ENCODE measurements around the gene DNAH3. TPM values are rescaled to one million over a fixed set of nuclear protein-coding genes. Genes with fewer than 3 reads are reported as not detected.

Gene DNAH3
- total RNA-seq, 1 donor from 2014 or later = not detected

DNA sequence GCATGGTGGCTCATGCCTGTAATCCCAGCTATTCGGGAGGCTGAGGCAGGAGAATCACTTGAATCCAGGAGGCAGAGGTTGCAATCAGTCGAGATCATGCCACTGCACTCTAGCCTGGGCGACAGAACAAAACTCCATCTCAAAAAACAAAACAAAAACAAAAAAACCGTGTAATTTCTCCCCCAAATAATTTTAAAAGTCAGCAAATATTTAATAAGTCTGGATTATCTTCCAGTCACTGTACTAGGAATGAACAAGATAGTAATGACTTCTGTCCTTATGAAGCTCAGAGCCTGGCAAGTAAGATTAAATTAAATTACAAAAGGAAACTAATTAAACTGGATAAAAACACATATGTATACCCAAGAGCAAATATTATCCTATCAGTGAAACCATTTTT is 113.5 kb downstream of the DNAH3 start:
- TF ChIP-seq, protein P1, sequence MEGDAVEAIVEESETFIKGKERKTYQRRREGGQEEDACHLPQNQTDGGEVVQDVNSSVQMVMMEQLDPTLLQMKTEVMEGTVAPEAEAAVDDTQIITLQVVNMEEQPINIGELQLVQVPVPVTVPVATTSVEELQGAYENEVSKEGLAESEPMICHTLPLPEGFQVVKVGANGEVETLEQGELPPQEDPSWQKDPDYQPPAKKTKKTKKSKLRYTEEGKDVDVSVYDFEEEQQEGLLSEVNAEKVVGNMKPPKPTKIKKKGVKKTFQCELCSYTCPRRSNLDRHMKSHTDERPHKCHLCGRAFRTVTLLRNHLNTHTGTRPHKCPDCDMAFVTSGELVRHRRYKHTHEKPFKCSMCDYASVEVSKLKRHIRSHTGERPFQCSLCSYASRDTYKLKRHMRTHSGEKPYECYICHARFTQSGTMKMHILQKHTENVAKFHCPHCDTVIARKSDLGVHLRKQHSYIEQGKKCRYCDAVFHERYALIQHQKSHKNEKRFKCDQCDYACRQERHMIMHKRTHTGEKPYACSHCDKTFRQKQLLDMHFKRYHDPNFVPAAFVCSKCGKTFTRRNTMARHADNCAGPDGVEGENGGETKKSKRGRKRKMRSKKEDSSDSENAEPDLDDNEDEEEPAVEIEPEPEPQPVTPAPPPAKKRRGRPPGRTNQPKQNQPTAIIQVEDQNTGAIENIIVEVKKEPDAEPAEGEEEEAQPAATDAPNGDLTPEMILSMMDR (IDR thresholded peaks at IDR 0.05) = no peak
- Mint-ChIP-seq H3K36me3 (ENCODE audit: unreplicated experiment) (no peaks in the 10 kb centered on the region), H3K27me3 (ENCODE audit: unreplicated experiment) (peaks cover 2% of the 10 kb centered on the region), H3K4me1 (ENCODE audit: unreplicated experiment) (no peaks in the 10 kb centered on the region), H3K9me3 (ENCODE audit: unreplicated experiment) (no peaks in the 10 kb centered on the region), H3K4me3 (ENCODE audit: unreplicated experiment) (no peak overlapping the region), H3K27ac (ENCODE audit: unreplicated experiment) (no peak overlapping the region)
- no peak for DNase-seq (ENCODE audit: extremely low spot score, unreplicated experiment)

- H3K27me3 Mint-ChIP-seq (ENCODE audit: unreplicated experiment) = peaks cover 2% of the 10 kb centered on the region
- no peak overlapping the region for H3K27ac Mint-ChIP-seq (ENCODE audit: unreplicated experiment)
- TF ChIP-seq, protein P1 (IDR thresholded peaks at IDR 0.05) = no peak
- H3K9me3 Mint-ChIP-seq (ENCODE audit: unreplicated experiment) = no peaks in the 10 kb centered on the region
- DNase-seq (ENCODE audit: extremely low spot score, unreplicated experiment) = no peak
- no peaks in the 10 kb centered on the region for H3K4me1 Mint-ChIP-seq (ENCODE audit: unreplicated experiment)
- H3K4me3 Mint-ChIP-seq (ENCODE audit: unreplicated experiment) = no peak overlapping the region
- no peaks in the 10 kb centered on the region for H3K36me3 Mint-ChIP-seq (ENCODE audit: unreplicated experiment)
These were observed 114.2 kb downstream of the DNAH3 start for GRCh38 chr16:21036471-21036870.

GRCh38 chr16:21033704-21034103 is 116.9 kb downstream of the DNAH3 start:
- TF ChIP-seq, protein P1 (IDR thresholded peaks at IDR 0.05) = no peak
- H3K9me3 Mint-ChIP-seq (ENCODE audit: unreplicated experiment) = no peaks in the 10 kb centered on the region
- H3K4me1 Mint-ChIP-seq (ENCODE audit: unreplicated experiment) = peaks cover 1% of the 10 kb centered on the region
- no peak overlapping the region for H3K27ac Mint-ChIP-seq (ENCODE audit: unreplicated experiment)
- peaks cover 2% of the 10 kb centered on the region for H3K27me3 Mint-ChIP-seq (ENCODE audit: unreplicated experiment)
- DNase-seq (ENCODE audit: extremely low spot score, unreplicated experiment) = no peak
- no peaks in the 10 kb centered on the region for H3K36me3 Mint-ChIP-seq (ENCODE audit: unreplicated experiment)
- H3K4me3 Mint-ChIP-seq (ENCODE audit: unreplicated experiment) = no peak overlapping the region

- peaks cover 4% of the 10 kb centered on the region for H3K4me1 Mint-ChIP-seq (ENCODE audit: unreplicated experiment)
- no peak for DNase-seq (ENCODE audit: extremely low spot score, unreplicated experiment)
- H3K4me3 Mint-ChIP-seq (ENCODE audit: unreplicated experiment) = no peak overlapping the region
- H3K27me3 Mint-ChIP-seq (ENCODE audit: unreplicated experiment) = peaks cover 2% of the 10 kb centered on the region
- no peaks in the 10 kb centered on the region for H3K9me3 Mint-ChIP-seq (ENCODE audit: unreplicated experiment)
- TF ChIP-seq, protein P1 (IDR thresholded peaks at IDR 0.05) = no peak
- H3K36me3 Mint-ChIP-seq (ENCODE audit: unreplicated experiment) = no peaks in the 10 kb centered on the region
- no peak overlapping the region for H3K27ac Mint-ChIP-seq (ENCODE audit: unreplicated experiment)
These were observed 117.4 kb downstream of the DNAH3 start for GRCh38 chr16:21033264-21033663.

GRCh38 chr16:21028728-21029127 is 121.9 kb downstream of the DNAH3 start:
- Mint-ChIP-seq H3K27me3 (ENCODE audit: unreplicated experiment) (peaks cover 2% of the 10 kb centered on the region), H3K9me3 (ENCODE audit: unreplicated experiment) (no peaks in the 10 kb centered on the region), H3K27ac (ENCODE audit: unreplicated experiment) (no peak overlapping the region), H3K4me1 (ENCODE audit: unreplicated experiment) (peaks cover 4% of the 10 kb centered on the region), H3K4me3 (ENCODE audit: unreplicated experiment) (no peak overlapping the region), H3K36me3 (ENCODE audit: unreplicated experiment) (no peaks in the 10 kb centered on the region)
- TF ChIP-seq, protein P1 (IDR thresholded peaks at IDR 0.05) = no peak
- DNase-seq (ENCODE audit: extremely low spot score, unreplicated experiment) = no peak
